Activated naive CD4-positive, alpha-beta T cell treated with anti-CD3 and anti-CD28 coated beads, Interleukin-2, amount 50 U/mL, for 72 hours (primary cell): ENCODE data around the gene KLHDC3. TPM values are rescaled to one million over a fixed set of nuclear protein-coding genes. Genes with fewer than 3 reads are reported as not detected.
"Not testable (repeated sequence)": the region's sequence is repeated elsewhere in the genome, so short reads cannot be mapped to it uniquely, and the experiment has no call there.

Experiments
- ATAC-seq, 2 donors: fragments of 150-1000 bp; cut with Tn5 transposase; 2 replicates each; pipeline ENCODE4 v1.10.0; 2021; ENCODE audit warnings: mild to moderate bottlenecking in 2 of 2, moderate library complexity in 2 of 2
- DNase-seq, 2 donors: peaks; one replicate each; pipeline ENCODE4 v3.0.0; 2021 to 2022; ENCODE audit warnings: low spot score in 2 of 2
- H3K27ac Mint-ChIP-seq, 2 donors: one replicate each; pipeline ENCODE4 v1.8.0; 2022; ENCODE audit warnings: mild to moderate bottlenecking in 2 of 2, mixed read lengths in 2 of 2
- H3K36me3 Mint-ChIP-seq, 2 donors: one replicate each; pipeline ENCODE4 v1.8.0; 2022; ENCODE audit warnings: mixed read lengths in 2 of 2
- H3K9me3 Mint-ChIP-seq, 2 donors: one replicate each; pipeline ENCODE4 v1.8.0; 2022; ENCODE audit warnings: mixed read lengths in 2 of 2
- total RNA-seq, 2 donors: library from RNA; stranded (reverse); gene quantifications; one replicate each; pipeline ENCODE4 v1.2.3, GENCODE V29; 2022

KLHDC3 gene
- total RNA-seq, 2 donors from 2014 or later: 67.7 to 74.0 TPM

DNA sequence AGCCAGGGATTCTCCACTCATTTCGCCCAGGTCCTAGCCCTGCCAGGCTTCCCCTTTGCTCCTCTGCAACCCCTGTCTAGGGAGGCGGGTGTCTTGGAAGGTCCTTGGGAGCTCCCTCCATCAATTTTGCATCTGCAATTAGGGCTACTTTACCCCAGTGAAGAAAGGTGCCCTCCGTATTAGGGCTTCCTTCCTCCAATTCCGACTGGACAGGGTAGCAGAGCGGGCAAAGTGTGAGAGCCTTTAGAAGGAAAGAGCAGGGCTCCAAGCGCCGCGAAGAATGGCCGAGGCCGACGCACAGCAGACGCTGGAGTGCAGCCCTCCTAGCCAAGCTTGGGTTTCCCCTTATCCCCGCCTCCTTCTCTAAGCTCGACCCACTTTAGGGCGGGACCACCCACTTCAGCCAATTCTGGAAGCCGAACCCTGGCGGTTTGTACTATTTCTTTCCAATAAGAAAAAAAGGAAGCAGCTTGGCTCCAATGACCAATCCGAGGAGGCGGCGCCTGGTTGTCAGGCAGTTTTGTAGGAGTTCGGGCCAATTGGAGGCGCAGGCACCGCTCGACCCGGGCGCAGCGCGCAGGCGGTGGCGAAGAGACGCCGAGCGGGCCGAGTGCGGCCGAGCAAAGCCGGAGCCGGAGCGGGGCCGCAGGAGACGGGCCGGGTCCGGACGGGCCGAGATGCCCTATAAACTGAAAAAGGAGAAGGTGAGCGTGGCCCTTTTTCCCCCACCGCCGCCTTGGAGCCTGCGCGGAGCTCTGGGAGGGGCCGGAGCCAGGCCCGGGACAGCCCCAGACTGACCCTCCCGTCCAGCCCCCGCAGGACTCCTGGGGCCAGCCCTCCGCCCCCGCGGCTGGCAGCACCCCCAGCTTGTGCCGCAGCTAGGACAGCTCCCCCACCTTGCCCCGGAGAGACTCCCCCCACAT is 29.8 kb upstream of the KLHDC3 start, which contains the start of gene PPP2R5D:
Gene PPP2R5D (plus strand): TSS at position 570 of the 923 bp plus-strand sequence. CDS start 108 bp downstream, at position 678.
- Mint-ChIP-seq H3K9me3 (no peaks in the 10 kb centered on the region), H3K27ac (peak within 1 kb of the TSS; percentile 92 to 98), H3K36me3 (peaks cover 13% of the 10 kb centered on the region in 2 donors)
- peak; percentile 85 to 94 for ATAC-seq
- DNase-seq: peak; percentile 94 to 97

DNA sequence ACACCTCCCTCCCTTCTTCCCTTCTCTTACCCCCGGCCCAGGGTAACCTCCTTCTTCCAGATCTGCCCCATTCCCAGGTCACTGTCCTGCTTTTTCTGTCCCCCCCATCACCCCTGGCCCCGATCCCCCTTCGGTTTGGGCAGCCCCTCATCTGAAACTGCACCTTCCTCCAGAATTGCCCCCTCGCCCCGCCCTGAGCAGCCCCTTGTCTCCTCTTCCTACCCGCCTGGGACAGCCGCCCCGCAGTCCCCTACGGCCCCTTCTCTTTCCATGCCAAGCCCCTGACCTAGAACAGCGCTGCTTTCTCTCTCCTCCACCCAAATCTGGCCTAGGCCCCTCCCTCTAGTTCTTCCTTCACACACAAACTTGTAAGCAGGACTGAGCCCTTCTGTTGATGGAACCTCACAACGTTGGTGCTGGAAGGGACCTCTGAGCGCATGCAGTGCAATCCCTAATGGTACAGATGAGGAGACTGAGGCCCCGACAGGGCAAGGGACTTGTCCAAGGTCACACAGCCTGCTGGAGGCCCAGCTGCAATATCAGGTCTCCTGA is 29.0 kb upstream of the KLHDC3 start:
- peaks cover 13% of the 10 kb centered on the region in 2 donors for H3K36me3 Mint-ChIP-seq
- no peak for ATAC-seq
- H3K27ac Mint-ChIP-seq: peak overlapping the region; percentile 92 to 98
- H3K9me3 Mint-ChIP-seq: no peaks in the 10 kb centered on the region
- peak in 1 of 2 donors; percentile 20 for DNase-seq

DNA sequence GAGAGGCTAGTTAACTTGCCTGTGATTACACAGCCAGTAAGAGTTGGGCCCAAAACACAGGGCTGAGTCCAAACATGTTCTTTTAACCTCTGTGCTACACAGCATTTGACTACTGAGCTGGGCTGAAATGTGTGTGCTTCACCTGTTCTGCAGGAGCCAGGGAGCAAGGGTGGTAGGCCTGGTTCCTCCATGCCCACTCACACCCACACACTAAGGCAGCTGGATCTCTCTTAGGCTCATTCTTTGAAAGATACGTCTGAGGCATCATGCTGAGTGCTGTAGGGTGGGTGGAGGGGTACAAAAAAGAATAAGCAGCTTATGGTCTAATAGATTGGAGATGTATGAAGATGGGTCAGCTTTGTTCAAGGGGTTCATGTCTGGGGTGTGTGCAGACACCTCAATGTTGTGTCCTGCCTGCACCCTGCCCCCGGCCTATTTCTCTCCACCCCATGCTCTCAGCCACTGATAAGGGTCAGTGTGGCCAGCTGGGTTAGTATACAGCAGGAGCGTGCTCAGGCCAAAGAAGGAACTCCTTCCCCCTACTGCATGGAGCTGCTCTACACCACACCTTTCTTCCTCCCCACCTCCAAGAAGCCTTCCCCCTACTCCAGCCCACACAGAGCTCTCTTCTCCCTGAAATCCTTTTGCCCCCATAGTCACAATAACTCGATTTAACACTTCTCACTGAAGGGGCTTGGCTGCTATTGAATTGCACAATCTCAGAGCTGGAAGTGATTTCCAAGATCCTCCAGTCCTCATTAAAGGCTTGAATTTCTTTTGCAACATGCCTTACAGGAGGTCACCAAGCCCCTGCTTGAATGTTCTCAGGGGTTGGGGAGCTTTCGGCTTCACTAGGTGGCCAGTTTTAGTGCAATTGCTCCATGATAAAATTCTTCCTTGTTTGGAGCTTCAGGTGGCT is 26.3 kb upstream of the KLHDC3 start:
- DNase-seq: no peak
- no peak for ATAC-seq
- peaks cover 13% of the 10 kb centered on the region in 2 donors for H3K36me3 Mint-ChIP-seq
- no peaks in the 10 kb centered on the region for H3K9me3 Mint-ChIP-seq
- H3K27ac Mint-ChIP-seq: peak overlapping the region; percentile 4 to 92

DNA sequence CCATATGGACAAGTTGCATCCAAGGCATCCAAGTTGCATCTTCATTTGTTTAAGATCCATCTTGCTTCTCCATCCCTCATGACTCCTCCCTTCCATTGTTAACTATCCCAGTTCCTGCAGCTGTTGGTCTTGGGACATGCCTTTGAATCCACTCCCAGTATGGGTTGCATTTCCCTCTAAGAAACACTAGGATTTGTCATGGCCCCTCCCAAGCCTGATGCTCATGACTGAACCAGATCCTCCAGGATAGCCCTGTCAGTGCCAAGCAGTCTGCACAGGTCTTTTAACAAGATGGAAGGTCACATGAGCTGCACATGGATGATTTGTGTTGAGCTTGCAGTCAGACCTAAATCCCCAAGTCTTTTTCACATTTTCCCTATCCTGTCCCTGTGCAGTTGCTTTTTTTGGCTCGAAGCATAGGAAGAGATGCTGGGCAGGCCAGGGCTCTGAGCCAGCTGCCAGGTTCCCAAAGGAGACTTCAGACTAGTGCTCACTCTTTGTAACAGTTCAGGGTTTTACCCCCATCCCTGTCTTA is 25.5 kb upstream of the KLHDC3 start:
- DNase-seq: no peak
- no peak for ATAC-seq
- Mint-ChIP-seq H3K36me3 (peaks cover 13% of the 10 kb centered on the region in 2 donors), H3K27ac (peak overlapping the region; percentile 4 to 50), H3K9me3 (no peaks in the 10 kb centered on the region)

DNA sequence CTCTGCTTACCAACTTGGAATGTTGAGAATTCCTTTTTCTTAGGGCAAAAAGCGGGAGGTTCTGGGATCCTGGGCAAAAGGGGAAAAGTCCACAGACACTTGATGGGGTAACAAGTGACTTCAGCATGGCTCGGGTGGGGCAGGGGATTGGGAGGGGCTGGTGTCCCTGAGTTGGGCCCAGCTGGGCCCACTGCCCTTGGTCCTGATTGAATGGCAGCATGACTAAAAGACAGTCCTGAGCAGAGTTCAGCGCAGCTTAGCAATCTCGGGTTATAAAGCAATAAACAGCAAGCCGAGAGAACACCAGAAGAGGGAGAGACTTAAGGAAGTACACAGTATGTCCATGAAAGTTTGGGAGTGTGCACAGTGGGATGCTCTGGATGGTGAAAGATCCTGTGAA is 24.1 kb upstream of the KLHDC3 start:
- H3K9me3 Mint-ChIP-seq: no peaks in the 10 kb centered on the region
- DNase-seq: no peak
- H3K36me3 Mint-ChIP-seq: peaks cover 7 to 11% of the 10 kb centered on the region in 2 donors
- ATAC-seq: no peak
- peak overlapping the region in 1 of 2 donors; percentile 57 for H3K27ac Mint-ChIP-seq

DNA sequence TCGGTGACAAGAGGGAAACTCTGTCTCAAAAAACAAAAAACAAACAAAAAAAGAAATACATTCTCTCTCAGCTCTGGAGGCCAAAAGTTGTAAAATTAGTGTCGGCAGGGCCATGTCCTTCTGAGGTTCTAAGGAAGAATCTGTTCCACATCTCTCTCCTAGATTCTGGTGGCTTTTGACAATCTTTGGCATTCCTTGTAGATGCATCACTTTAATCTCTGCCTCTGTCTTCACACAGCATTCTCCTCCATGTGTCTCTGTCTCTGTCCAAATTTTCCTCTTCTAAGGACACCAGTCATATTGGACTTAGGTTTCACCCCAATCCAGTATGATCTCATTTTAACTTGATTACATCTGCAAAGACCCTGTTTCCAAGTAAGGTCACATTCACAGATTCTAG is 20.6 kb upstream of the KLHDC3 start:
- Mint-ChIP-seq H3K9me3 (no peaks in the 10 kb centered on the region), H3K36me3 (no peaks in the 10 kb centered on the region), H3K27ac (no peak overlapping the region)
- DNase-seq (no peak), ATAC-seq (no peak)

DNA sequence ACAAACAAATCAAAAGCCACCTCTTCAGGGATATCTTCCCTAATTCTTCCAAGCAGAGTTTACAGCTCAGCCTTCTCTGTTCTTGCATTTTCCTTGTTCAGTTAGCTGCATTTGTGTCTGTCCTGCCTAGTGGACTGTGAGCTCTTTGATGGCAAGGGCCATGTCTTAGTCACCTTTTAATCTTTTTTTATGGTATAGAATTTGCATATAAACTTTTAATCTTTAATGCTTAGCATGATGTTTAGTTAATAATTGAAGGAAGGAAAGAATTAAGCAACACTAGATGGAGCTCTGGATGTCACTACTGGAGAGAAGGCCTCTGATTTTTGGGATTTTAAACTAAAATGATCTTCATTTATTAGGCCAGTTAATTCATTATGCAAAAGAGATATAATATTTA is 17.5 kb upstream of the KLHDC3 start:
- no peak for DNase-seq
- no peaks in the 10 kb centered on the region for H3K9me3 Mint-ChIP-seq
- ATAC-seq: no peak
- H3K27ac Mint-ChIP-seq: no peak overlapping the region
- H3K36me3 Mint-ChIP-seq: no peaks in the 10 kb centered on the region

DNA sequence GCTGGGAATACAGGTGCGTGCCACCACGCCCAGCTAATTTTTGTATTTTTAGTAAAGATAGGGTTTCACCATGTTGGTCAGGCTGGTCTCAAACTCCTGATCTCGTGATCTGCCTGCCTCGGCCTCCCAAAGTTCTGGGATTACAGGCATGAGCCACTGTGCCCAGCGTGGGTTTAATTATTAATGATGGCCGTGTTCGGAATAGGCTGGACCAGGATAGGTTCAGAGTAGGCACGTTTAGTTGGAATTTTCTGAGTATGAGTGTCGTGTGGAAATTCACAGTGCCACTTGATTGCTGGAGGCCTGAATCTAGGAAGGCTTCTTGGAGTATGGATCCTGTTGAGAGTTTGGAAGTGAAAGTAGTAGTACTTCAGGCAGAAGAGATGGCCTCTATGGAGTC is 15.8 kb upstream of the KLHDC3 start:
- not testable (repeated sequence) for H3K36me3 Mint-ChIP-seq, H3K9me3 Mint-ChIP-seq, H3K27ac Mint-ChIP-seq, DNase-seq, ATAC-seq

DNA sequence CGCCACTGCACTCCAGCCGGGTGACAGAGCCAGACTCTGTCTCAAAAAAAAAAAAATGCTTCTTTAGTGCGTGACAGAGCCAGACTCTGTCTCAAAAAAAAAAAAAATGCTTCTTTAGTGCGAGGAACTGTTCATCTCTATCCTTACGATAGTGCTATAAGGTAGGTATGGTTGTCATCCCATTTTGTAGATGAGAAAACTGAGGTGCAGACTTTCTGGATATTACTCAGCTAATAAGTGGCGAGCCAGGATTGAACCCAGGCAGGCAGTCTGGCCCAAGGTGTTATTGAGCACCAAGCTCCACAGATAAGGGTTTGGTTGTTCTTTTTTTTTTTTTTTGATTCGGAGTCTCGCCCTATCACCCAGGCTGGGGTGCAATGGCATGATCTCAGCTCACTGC is 12.2 kb upstream of the KLHDC3 start:
- Mint-ChIP-seq H3K9me3 (no peaks in the 10 kb centered on the region), H3K27ac (no peak overlapping the region), H3K36me3 (peaks cover 0 to 6% of the 10 kb centered on the region in 2 donors)
- ATAC-seq (no peak), DNase-seq (no peak)

DNA sequence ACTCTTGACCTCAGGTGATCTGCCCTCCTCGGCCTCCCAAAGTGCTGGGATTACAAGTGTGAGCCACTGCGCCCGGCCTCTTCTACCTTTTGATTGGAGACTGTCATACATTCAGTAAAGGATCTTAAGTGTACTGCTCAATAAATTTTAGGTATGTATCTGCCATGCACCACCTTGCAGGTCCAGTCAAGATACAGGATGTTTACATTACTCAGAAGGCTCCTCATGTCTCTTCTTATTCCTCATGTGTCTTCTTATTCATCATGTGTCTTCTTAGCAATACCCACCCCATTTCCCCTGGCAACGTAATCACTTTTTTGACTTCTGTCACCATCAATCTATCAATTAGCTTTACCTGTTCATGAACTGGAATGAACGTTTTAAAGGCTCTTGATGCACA is 8.2 kb upstream of the KLHDC3 start:
- no peak for ATAC-seq

DNA sequence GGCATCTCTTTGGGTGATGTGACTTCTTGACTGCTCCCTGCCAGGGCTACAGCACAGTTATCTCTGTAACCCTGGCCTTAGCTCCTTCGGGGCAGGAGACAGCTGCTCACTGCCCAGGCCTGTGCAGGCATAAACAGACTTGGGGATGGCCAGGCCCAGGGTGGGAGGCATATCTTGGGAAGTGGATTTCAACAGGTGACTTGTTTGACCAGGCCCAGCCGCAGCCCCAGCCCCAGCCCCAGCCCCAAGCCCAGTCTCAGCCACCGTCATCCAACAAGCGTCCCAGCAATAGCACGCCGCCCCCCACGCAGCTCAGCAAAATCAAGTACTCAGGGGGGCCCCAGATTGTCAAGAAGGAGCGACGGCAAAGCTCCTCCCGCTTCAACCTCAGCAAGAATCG is 7.8 kb upstream of the KLHDC3 start:
- ATAC-seq (no peak), DNase-seq (no peak)
- Mint-ChIP-seq H3K27ac (no peak overlapping the region), H3K9me3 (no peaks in the 10 kb centered on the region), H3K36me3 (peaks cover 0 to 6% of the 10 kb centered on the region in 2 donors)

More for the DNA sequence above, 8.2 kb upstream of the KLHDC3 start:
- Mint-ChIP-seq H3K9me3 (no peaks in the 10 kb centered on the region), H3K27ac (no peak overlapping the region), H3K36me3 (peaks cover 0 to 6% of the 10 kb centered on the region in 2 donors)
- DNase-seq: no peak

DNA sequence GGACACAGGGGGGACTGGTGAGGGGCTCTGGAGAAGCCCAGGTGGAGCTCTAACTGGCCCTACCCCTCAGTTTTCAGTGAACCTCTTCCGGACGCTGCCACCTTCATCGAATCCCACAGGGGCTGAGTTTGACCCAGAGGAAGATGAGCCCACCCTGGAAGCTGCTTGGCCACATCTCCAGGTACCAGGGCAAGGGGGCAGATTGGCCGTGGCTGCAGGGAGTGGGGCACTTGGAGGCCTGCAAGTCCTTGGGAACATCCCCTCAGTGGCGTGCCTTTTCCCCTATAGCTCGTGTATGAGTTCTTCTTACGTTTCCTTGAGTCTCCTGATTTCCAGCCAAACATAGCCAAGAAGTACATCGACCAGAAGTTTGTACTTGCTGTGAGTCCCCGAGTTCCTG is 6.9 kb upstream of the KLHDC3 start:
- H3K36me3 Mint-ChIP-seq: peaks cover 0 to 8% of the 10 kb centered on the region in 2 donors
- H3K27ac Mint-ChIP-seq: peak overlapping the region; percentile 13 to 44
- no peaks in the 10 kb centered on the region for H3K9me3 Mint-ChIP-seq
- ATAC-seq: no peak
- no peak for DNase-seq

DNA sequence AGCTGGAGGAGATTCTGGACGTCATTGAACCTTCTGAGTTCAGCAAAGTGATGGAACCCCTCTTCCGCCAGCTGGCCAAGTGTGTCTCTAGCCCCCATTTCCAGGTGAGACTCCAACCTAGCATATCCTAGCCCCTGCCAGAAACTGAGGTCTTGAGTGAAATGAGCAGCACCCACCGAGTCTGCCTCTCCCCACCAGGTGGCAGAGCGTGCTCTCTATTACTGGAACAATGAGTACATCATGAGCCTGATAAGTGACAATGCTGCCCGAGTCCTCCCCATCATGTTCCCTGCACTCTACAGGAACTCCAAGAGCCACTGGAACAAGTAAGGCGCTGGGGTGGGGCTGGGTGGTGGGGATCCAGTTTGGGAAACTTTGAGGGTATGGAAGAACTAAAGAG is 4.9 kb upstream of the KLHDC3 start:
- peak in 1 of 2 donors; percentile 24 for DNase-seq
- H3K36me3 Mint-ChIP-seq: peaks cover 13 to 24% of the 10 kb centered on the region in 2 donors
- H3K27ac Mint-ChIP-seq: peak overlapping the region in 1 of 2 donors; percentile 72

DNA sequence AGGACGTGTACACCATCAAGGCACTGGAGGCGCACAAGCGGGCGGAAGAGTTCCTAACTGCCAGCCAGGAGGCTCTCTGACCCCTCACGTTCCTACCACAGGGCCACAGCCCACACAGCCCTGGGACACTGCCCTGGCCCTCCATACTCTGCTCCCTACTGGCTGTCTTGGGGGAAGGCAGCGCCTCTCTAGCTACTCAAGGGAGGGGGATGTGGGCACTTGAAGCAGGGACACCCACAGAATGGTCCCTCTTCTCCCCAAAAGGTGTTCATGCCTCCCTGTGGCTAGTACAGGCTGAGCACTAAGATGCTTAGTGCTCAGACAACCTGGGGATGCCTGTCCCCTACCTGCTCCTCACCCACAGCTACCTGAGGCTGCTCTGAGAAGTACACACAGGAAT is 2.8 kb upstream of the KLHDC3 start:
- no peak for DNase-seq
- peak overlapping the region; percentile 77 to 92 for H3K27ac Mint-ChIP-seq
- no peak for ATAC-seq
- peaks cover 13 to 18% of the 10 kb centered on the region in 2 donors for H3K36me3 Mint-ChIP-seq
- no peaks in the 10 kb centered on the region for H3K9me3 Mint-ChIP-seq

More for the DNA sequence above, 4.9 kb upstream of the KLHDC3 start:
- no peaks in the 10 kb centered on the region for H3K9me3 Mint-ChIP-seq
- no peak for ATAC-seq

DNA sequence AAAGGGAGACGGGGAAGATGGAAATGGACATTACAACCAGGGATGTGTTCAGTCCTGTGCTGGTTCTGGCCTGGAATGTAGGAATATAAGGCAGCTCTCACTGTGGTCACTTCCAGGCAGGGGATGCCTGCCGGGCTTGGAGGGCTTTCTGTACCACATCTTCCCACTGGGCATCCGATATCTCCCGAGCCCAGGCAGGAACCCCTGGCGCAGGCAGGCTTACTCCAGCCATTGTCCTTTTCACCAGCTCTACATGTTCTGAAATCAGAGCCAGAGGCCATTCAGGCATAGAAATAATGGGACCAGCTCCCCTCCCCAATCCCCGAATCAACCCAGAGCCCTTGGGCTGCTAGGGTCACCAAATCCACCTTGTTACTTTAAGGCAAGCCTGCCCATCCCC is 1.7 kb upstream of the KLHDC3 start:
- H3K27ac Mint-ChIP-seq: peak overlapping the region; percentile 92 to 98
- H3K9me3 Mint-ChIP-seq: no peaks in the 10 kb centered on the region
- no peak for DNase-seq
- peaks cover 13 to 17% of the 10 kb centered on the region in 2 donors for H3K36me3 Mint-ChIP-seq
- no peak for ATAC-seq

DNA sequence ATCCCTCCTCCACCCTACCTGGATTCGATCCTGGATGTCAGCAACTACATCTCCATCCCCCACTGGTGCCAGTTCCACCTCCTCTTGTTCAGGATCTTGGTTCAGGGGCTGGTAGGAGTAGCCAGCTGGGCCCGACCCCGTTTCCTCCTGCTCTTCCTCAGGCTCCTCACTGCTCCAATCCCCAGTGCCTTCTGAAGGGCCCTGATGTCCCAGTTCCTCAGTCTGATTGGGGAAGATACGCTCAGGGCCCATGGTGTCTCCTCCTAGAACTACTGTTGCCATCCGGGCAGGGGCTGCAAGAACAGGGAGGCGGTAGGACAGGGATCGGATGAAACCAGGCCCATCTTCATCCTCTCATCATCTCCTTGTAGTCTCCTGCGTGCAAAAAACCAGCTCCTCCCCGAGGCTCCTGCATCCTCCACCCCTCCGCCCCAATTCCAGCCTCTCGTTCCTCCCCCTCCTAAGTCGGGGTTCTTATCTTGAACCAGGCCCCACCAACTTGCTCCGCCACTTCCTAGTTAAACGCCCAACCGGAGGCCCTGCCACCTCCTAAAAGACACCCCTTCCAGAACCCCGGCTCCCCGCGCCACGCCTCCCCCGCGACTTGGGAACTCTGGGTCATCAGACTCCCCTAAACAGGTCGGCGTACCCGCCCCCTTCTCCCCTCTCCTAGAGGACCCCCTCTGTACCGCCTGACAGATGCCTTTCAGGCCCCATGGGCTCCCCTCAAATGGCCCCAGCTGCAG is 779 bp upstream of the KLHDC3 start:
- no peaks in the 10 kb centered on the region for H3K9me3 Mint-ChIP-seq
- H3K36me3 Mint-ChIP-seq: peaks cover 13 to 24% of the 10 kb centered on the region in 2 donors
- peak; percentile 41 to 53 for ATAC-seq
- peak overlapping the region; percentile 92 to 98 for H3K27ac Mint-ChIP-seq
- no peak for DNase-seq
